ENCODE data around the gene KMT5C.
A peak's percentile ranks its signal among the peaks of the same experiment; 100 is the strongest.

Gene KMT5C

GRCh38 chr19:55369653-55370304 is 30.1 kb downstream of the KMT5C start:
- DNase-seq, result peak; percentile 62 to 85

- no peak for DNase-seq
Observed at GRCh38 chr19:55370305-55370988, 30.8 kb downstream of the KMT5C start, which contains the start of gene IL11. TSS of gene IL11 (minus strand) at chr19:55370463. CDS start at chr19:55370310, 153 bp downstream.

GRCh38 chr19:55372316-55373081 is 32.8 kb downstream of the KMT5C start:
- DNase-seq, result no peak

GRCh38 chr19:55373306-55373992 is 33.8 kb downstream of the KMT5C start:
- no peak for DNase-seq

GRCh38 chr19:55373993-55374757 is 34.5 kb downstream of the KMT5C start:
- peak in 1 of 2 experiments; percentile 29 for DNase-seq

- no peak for DNase-seq
Observed at GRCh38 chr19:55376241-55376933, 36.7 kb downstream of the KMT5C start, which contains the start of gene TMEM190. TSS of gene TMEM190 (plus strand) at chr19:55376826. CDS start at chr19:55376854, 28 bp downstream.

GRCh38 chr19:55377356-55378131 is 37.9 kb downstream of the KMT5C start:
- peak; percentile 58 to 81 for DNase-seq

- peak; percentile 90 to 97 for DNase-seq
Observed at GRCh38 chr19:55379174-55379573, 39.5 kb downstream of the KMT5C start.

- DNase-seq, result no peak
Observed at GRCh38 chr19:55382013-55382412, 42.3 kb downstream of the KMT5C start.

- DNase-seq, result no peak
Observed at GRCh38 chr19:55382522-55383054, 42.9 kb downstream of the KMT5C start.

- peak; percentile 26 to 60 for DNase-seq
Observed at GRCh38 chr19:55383279-55384130, 43.8 kb downstream of the KMT5C start.

- DNase-seq, result peak in 1 of 2 experiments; percentile 54
Observed at GRCh38 chr19:55384131-55384919, 44.6 kb downstream of the KMT5C start, which contains the start of gene TMEM238. TSS of gene TMEM238 (minus strand) at chr19:55384292. CDS start at chr19:55384259, 33 bp downstream.

- DNase-seq, result peak; percentile 98
Observed at GRCh38 chr19:55384920-55385723, 45.4 kb downstream of the KMT5C start.

- peak; percentile 98 to 99 for DNase-seq
Observed at GRCh38 chr19:55385724-55386492, 46.2 kb downstream of the KMT5C start, which contains the start of gene RPL28. TSS of gene RPL28 (plus strand) at chr19:55385932. CDS start at chr19:55386358, 426 bp downstream.

GRCh38 chr19:55386493-55386971 is 46.9 kb downstream of the KMT5C start:
- DNase-seq, result no peak

Measured in NCI-H524 (cell line).